B cell (primary cell): ENCODE results near the gene MSLN. TPM values are rescaled to one million over a fixed set of nuclear protein-coding genes. Genes with fewer than 3 reads are reported as not detected.

Experiments
- ATAC-seq: fragments of 200-7000 bp; cut with Tn5 transposase; one replicate; pipeline ENCODE4 v1.10.0; 2021; ENCODE audit warnings: low read depth, mild to moderate bottlenecking, moderate number of reproducible peaks, moderate library complexity
- CTCF ChIA-PET: fragments of 350-600 bp; sonication (Branson Sonifier 250); formaldehyde crosslinking; loops from one replicate; lab custom pipeline; 2021; ENCODE audit warnings: antibody characterized with exemption, inconsistent platforms; lab: Charles Lee
- POLR2A ChIA-PET: fragments of 350-600 bp; sonication (Branson Sonifier 250); formaldehyde crosslinking; loops from one replicate; lab custom pipeline; 2021; ENCODE audit warnings: antibody characterized with exemption; lab: Charles Lee
- DNase-seq: peaks from one replicate; pipeline ENCODE4 v3.0.0; 2013
- H2AFZ ChIP-seq: 2 replicates; pipeline ENCODE4 v1.6.1; 2012; ENCODE audit warnings: mild to moderate bottlenecking, low read depth, low read length; ENCODE audit not compliant: insufficient read depth, poor library complexity, severe bottlenecking
- H3K27ac ChIP-seq, 2 donors: 1 replicate in 1 of 2; 2 replicates in 1 of 2; pipeline ENCODE4 v1.5.1; 2012 to 2013; ENCODE audit warnings: low read length in 2 of 2, mild to moderate bottlenecking in 2 of 2, moderate library complexity in 1 of 2
- H3K27me3 ChIP-seq, 4 experiments: fragments of 200-600 bp in 1 of 4; sonication (generic) in 1 of 4; replicated peaks in 1 of 4; 1 replicate in 2 of 4; 2 replicates in 2 of 4; pipeline versions ENCODE4 v1.6.1 to v1.7.0; 2013 to 2016; ENCODE audit warnings: low read length in 3 of 4, mild to moderate bottlenecking in 2 of 4, mixed read lengths in 1 of 4, moderate library complexity in 1 of 4; ENCODE audit not compliant: insufficient read depth in 4 of 4, control insufficient read depth in 3 of 4; ENCODE audit errors: control extremely low read depth in 1 of 4
- H3K36me3 ChIP-seq, 2 experiments: replicated peaks in 1 of 2; 1 replicate in 1 of 2; 2 replicates in 1 of 2; pipeline versions ENCODE4 v1.6.1 to v1.7.1; 2013; ENCODE audit warnings: low read length in 1 of 2; ENCODE audit not compliant: insufficient read depth in 2 of 2, control insufficient read depth in 1 of 2; ENCODE audit errors: control extremely low read depth in 1 of 2, extremely low read depth in 1 of 2
- H3K4me1 ChIP-seq, 2 donors: fragments of 200-600 bp in 1 of 2; sonication (generic) in 1 of 2; 1 replicate in 1 of 2; 2 replicates in 1 of 2; pipeline versions ENCODE4 v1.5.1 to v1.6.1; 2013 to 2017; ENCODE audit warnings: low read length in 2 of 2; ENCODE audit not compliant: control insufficient read depth in 2 of 2, insufficient read depth in 2 of 2
- H3K4me2 ChIP-seq: replicated peaks from 2 replicates; pipeline ENCODE3; 2012; ENCODE audit warnings: mild to moderate bottlenecking, low read depth, low read length; ENCODE audit not compliant: poor library complexity, severe bottlenecking
- H3K4me3 ChIP-seq, 5 experiments: fragments of 200-600 bp in 1 of 5; sonication (generic) in 1 of 5; 1 replicate in 3 of 5; 2 replicates in 2 of 5; pipeline versions ENCODE4 v1.5.1 to v1.7.0; 2011 to 2016; ENCODE audit warnings: low read length in 4 of 5, mild to moderate bottlenecking in 4 of 5, low read depth in 2 of 5, control low read depth in 1 of 5, moderate library complexity in 1 of 5; ENCODE audit not compliant: insufficient read depth in 1 of 5; ENCODE audit errors: control extremely low read depth in 1 of 5, extremely low read depth in 1 of 5
- H3K79me2 ChIP-seq: fragments of 200-600 bp; sonication (generic); one replicate; pipeline ENCODE4 v1.6.0; 2016; ENCODE audit warnings: low read length; ENCODE audit not compliant: control insufficient read depth, insufficient read depth
- H3K9ac ChIP-seq: fragments of 200-600 bp; sonication (generic); 2 replicates; pipeline ENCODE4 v1.6.1; 2017; ENCODE audit warnings: mild to moderate bottlenecking, low read length, moderate library complexity
- H3K9me3 ChIP-seq, 3 donors: one replicate each; pipeline versions ENCODE4 v1.6.1 to v1.7.1; 2013; ENCODE audit warnings: low read length in 2 of 3; ENCODE audit not compliant: control insufficient read depth in 2 of 3, insufficient read depth in 1 of 3; ENCODE audit errors: control extremely low read depth in 1 of 3
- H4K20me1 ChIP-seq: 2 replicates; pipeline ENCODE4 v1.6.0; 2012; ENCODE audit warnings: mild to moderate bottlenecking, low read length; ENCODE audit not compliant: insufficient read depth, control insufficient read depth, poor library complexity, severe bottlenecking
- H3K27ac Mint-ChIP-seq: one replicate; pipeline ENCODE4 v1.8.0; 2021; ENCODE audit warnings: mixed read lengths
- H3K27me3 Mint-ChIP-seq: one replicate; pipeline ENCODE4 v1.8.0; 2021; ENCODE audit warnings: mixed read lengths
- H3K4me1 Mint-ChIP-seq: one replicate; pipeline ENCODE4 v1.8.0; 2021; ENCODE audit warnings: mixed read lengths
- H3K4me3 Mint-ChIP-seq: one replicate; pipeline ENCODE4 v1.8.0; 2021; ENCODE audit warnings: mixed read lengths
- H3K9me3 Mint-ChIP-seq: one replicate; pipeline ENCODE4 v1.8.0; 2022; ENCODE audit warnings: mixed read lengths; ENCODE audit not compliant: insufficient read depth
- EZH2 ChIP-seq: IDR thresholded peaks from 2 replicates; pipeline ENCODE4 v1.6.1; 2012; ENCODE audit warnings: borderline replicate concordance, low read depth, mild to moderate bottlenecking, moderate library complexity, low read length; ENCODE audit not compliant: insufficient read depth, poor library complexity, severe bottlenecking
- WGBS: methylation state at CpG from one replicate; pipeline ENCODE4 v1.1.5; 2013; ENCODE audit warnings: missing lambda C conversion rate; ENCODE audit not compliant: insufficient coverage; 5-methylcytosine and 5-hydroxymethylcytosine counted together
- intact Hi-C: fragments of 100-400 bp; cut with micrococcal nuclease; formaldehyde crosslinking; loops from one replicate; pipeline ENCODE4 v1.10.0; 2022
- polyA plus RNA-seq: library from polyadenylated mRNA; depleted of rRNA; stranded (reverse); fragments of >200 nt; gene quantifications from 2 replicates; pipeline ENCODE4 v1.2.3, GENCODE V29; 2012
- total RNA-seq, 2 donors: library from RNA; stranded (reverse); fragments of 120-200 nt in 1 of 2; gene quantifications; 1 replicate in 1 of 2; 2 replicates in 1 of 2; pipeline versions ENCODE4 v1.2.3 to v1.2.4, GENCODE V29; 2013 to 2022
- TF ChIP-seq, protein P1 (sequence below): fragments of 200-600 bp; IDR thresholded peaks from one replicate; pipeline ENCODE4 v1.8.0; 2022; ENCODE audit warnings: antibody characterized with exemption, mild to moderate bottlenecking

The MSLN gene
- total and polyA plus RNA-seq, 2 donors (not counting 1 experiment from before 2014, with no cell fraction given), result not detected

GRCh38 chr16:759110-759910, 1.2 kb upstream of the MSLN start:
- Histone ChIP-seq H3K9me3 (peaks cover 0 to 4% (median 0%) of the 10 kb centered on the region in 3 donors), H4K20me1 (no peaks in the 10 kb centered on the region), H3K27me3 (peaks cover 0 to 2% (median 0%) of the 10 kb centered on the region in 4 experiments), H3K36me3 (no peaks in the 10 kb centered on the region), H3K4me2 (no peak overlapping the region), H3K4me3 (no peak overlapping the region), H3K79me2 (no peaks in the 10 kb centered on the region), H3K9ac (no peak overlapping the region), H3K4me1 (peaks cover 4 to 6% of the 10 kb centered on the region in 2 donors), H2AFZ (no peak overlapping the region), H3K27ac (no peak overlapping the region)
- H3K9me3 Mint-ChIP-seq, result peaks cover 3% of the 10 kb centered on the region
- H3K27ac Mint-ChIP-seq, result no peak overlapping the region
- intact Hi-C loops, result no loop called here
- ChIA-PET CTCF (no interaction called here), POLR2A (no interaction called here)
- no peak overlapping the region for H3K4me3 Mint-ChIP-seq
- peaks cover 1% of the 10 kb centered on the region for H3K4me1 Mint-ChIP-seq
- WGBS, result 99% methylated on average over 31 of the region's 34 CpGs
- TF ChIP-seq EZH2, result no peak
- TF ChIP-seq, protein P1, sequence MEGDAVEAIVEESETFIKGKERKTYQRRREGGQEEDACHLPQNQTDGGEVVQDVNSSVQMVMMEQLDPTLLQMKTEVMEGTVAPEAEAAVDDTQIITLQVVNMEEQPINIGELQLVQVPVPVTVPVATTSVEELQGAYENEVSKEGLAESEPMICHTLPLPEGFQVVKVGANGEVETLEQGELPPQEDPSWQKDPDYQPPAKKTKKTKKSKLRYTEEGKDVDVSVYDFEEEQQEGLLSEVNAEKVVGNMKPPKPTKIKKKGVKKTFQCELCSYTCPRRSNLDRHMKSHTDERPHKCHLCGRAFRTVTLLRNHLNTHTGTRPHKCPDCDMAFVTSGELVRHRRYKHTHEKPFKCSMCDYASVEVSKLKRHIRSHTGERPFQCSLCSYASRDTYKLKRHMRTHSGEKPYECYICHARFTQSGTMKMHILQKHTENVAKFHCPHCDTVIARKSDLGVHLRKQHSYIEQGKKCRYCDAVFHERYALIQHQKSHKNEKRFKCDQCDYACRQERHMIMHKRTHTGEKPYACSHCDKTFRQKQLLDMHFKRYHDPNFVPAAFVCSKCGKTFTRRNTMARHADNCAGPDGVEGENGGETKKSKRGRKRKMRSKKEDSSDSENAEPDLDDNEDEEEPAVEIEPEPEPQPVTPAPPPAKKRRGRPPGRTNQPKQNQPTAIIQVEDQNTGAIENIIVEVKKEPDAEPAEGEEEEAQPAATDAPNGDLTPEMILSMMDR, result no peak
- ATAC-seq, result no peak
- DNase-seq, result no peak
- H3K27me3 Mint-ChIP-seq, result peaks cover 14% of the 10 kb centered on the region

DNA sequence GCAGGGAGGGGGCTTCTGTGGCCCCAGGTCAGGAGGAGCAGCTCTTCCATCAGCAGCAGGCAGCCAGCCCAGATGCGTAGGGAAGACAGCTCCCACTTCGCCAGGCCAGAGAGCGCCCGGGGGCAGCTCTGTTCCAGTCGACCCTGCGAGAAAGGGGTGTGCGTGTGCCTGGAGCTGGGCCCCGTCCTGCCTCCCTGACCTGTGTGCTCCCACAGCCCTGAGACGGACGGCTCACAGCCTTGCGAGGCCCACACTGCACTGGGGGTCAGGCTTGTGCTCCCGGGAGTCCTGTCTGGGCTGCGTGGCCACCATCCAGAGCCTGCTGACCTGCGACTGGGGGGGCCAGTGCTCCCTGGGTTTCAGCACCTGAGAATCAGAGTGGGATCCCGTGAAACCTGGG, 469 bp upstream of the MSLN start:
- ATAC-seq (no peak), DNase-seq (no peak)
- Histone ChIP-seq H3K4me1 (peaks cover 0 to 1% of the 10 kb centered on the region in 2 donors), H4K20me1 (no peaks in the 10 kb centered on the region), H3K36me3 (no peaks in the 10 kb centered on the region), H2AFZ (no peak overlapping the region), H3K4me3 (no peak overlapping the region), H3K27ac (no peak overlapping the region), H3K9ac (no peak overlapping the region), H3K79me2 (no peaks in the 10 kb centered on the region), H3K9me3 (peaks cover 0 to 4% (median 0%) of the 10 kb centered on the region in 3 donors), H3K27me3 (peaks cover 0 to 2% (median 0%) of the 10 kb centered on the region in 4 experiments), H3K4me2 (no peak overlapping the region)
- no peak overlapping the region for H3K4me3 Mint-ChIP-seq
- CTCF ChIA-PET, result no interaction called here
- POLR2A ChIA-PET, result no interaction called here
- H3K27ac Mint-ChIP-seq, result no peak overlapping the region
- H3K4me1 Mint-ChIP-seq, result no peaks in the 10 kb centered on the region
- TF ChIP-seq EZH2, result no peak
- TF ChIP-seq, protein P1, result no peak
- H3K9me3 Mint-ChIP-seq, result peaks cover 3% of the 10 kb centered on the region
- WGBS, result 87% methylated on average over 15 of the region's 15 CpGs
- intact Hi-C loops, result no loop called here
- H3K27me3 Mint-ChIP-seq, result peaks cover 14% of the 10 kb centered on the region
